ENCODE measurements around the gene PRPF19.
A peak's percentile ranks its signal among the peaks of the same experiment; 100 is the strongest.

Gene PRPF19

DNA sequence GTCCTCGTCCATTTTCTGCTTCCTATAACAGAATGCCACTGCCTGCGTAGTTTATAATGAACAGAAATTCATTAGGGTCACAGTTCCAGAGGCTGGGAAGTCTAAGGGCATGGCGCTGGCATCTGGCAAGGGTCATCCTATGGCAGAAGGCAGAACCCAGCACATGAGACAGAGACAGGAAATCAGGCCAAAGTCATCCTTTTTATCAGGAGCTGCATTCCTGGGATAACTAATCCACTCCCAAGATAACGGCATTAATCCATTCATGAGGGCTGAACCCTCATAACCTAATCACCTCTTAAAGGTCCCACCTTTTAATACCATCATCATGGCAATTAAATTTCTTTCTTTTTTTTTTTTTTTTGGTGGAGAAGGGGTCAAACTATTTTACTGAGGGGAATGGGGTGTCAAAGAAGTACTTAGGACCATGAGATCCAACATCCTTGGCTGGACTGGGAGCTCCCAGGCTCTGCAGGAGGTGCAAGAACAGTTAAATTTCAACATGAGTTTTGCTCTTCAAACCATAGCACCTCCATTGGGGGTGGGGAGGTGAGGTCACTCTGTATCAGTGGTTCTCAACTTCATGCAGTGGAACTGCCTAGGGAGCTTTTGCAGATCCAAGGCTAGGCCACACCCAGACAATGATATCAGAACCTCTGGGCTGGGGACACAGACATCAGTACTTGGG, 12.0 kb upstream of the PRPF19 start:
- TF ChIP-seq, protein P1, sequence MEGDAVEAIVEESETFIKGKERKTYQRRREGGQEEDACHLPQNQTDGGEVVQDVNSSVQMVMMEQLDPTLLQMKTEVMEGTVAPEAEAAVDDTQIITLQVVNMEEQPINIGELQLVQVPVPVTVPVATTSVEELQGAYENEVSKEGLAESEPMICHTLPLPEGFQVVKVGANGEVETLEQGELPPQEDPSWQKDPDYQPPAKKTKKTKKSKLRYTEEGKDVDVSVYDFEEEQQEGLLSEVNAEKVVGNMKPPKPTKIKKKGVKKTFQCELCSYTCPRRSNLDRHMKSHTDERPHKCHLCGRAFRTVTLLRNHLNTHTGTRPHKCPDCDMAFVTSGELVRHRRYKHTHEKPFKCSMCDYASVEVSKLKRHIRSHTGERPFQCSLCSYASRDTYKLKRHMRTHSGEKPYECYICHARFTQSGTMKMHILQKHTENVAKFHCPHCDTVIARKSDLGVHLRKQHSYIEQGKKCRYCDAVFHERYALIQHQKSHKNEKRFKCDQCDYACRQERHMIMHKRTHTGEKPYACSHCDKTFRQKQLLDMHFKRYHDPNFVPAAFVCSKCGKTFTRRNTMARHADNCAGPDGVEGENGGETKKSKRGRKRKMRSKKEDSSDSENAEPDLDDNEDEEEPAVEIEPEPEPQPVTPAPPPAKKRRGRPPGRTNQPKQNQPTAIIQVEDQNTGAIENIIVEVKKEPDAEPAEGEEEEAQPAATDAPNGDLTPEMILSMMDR (IDR thresholded peaks at IDR 0.05; ENCODE audit: low read depth, low read length) = no peak
- no peak overlapping the region for H3K4me3 ChIP-seq (ENCODE audit: low read depth, low read length)

DNA sequence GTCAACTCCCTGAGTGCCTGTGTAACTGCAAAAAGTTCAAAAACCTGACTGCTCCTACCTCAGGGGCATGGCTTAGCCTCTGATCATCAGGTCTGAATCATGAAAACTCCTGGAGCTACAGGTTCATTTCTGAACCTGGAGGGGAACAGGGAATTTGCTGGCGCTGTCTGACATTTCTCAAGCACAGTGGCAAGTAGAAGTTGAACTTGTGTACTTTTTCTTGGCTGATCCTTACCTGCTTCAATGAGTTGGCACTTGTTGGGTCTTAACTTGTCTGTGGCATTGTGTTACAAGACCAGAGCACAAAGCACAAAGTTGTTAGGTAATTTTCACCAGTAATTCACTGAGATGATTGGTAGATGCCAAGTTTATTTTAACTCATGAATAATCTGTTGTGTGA, 10.9 kb upstream of the PRPF19 start:
- H3K4me3 ChIP-seq (ENCODE audit: low read depth, low read length) = no peak overlapping the region
- TF ChIP-seq, protein P1 (IDR thresholded peaks at IDR 0.05; ENCODE audit: low read depth, low read length) = no peak

DNA sequence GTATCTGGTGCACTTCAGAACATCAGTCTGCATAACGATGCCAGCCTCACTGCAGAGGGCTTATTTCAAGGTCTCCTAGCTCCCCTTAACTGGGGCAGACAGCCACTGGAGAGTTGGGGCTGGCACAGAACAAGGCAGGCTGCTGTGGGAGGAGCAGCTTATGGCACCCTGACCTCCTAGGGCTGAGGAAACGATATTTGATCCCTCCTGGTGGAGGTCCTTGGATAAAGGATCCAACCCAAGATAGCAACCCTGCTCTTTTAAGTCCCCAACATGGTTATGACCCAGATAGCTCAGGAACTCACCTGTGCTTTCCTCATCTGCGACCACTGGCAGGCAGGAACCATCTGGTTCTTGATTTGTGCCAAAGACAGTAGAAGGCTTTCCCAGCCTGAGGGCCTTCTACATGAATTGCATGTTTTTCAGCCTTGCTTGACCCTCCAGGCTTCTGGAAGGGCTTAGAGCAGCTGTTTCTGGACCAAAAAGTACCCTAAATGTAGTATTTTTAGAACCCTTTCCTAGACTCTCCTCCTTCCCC, 10.4 kb upstream of the PRPF19 start:
- H3K4me3 ChIP-seq (ENCODE audit: low read depth, low read length) = no peak overlapping the region

DNA sequence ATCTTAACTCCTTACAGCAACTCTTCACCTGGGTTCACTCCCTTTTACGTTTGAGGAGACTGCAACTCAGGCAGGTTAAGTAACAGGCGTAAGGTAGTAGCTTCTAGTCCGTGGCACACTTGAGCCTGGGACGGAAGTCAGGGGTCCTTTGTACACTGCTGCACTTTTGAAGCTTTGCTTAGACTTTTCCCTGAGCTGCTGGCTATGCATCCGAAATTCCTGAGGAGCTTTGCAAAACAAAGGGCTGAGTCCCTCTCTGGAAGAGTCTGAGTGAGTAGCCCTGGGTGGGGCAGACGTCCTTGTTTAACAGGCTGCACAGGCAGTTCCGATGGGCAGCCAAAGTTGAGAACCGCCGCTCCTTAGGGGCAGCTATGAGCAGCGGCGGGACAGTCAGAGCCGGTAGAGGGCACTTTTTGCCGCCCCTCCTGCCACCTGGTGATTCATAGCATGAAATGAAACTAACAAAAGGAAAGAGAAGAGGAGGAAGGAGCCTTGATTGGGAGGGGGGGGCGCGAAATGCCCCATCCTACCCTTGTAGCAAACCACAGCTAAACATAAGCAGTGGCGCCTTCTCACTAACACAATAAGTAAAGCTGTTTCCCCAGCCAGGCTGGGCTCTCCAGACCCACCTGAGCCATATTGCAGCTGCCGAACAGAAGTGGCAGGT, 9.0 kb upstream of the PRPF19 start:
- H3K4me3 ChIP-seq (ENCODE audit: low read depth, low read length) = peak overlapping the region; percentile 73
- TF ChIP-seq, protein P1 (IDR thresholded peaks at IDR 0.05; ENCODE audit: low read depth, low read length) = no peak

More for the DNA sequence above, 10.4 kb upstream of the PRPF19 start:
- TF ChIP-seq, protein P1 (IDR thresholded peaks at IDR 0.05; ENCODE audit: low read depth, low read length) = no peak

DNA sequence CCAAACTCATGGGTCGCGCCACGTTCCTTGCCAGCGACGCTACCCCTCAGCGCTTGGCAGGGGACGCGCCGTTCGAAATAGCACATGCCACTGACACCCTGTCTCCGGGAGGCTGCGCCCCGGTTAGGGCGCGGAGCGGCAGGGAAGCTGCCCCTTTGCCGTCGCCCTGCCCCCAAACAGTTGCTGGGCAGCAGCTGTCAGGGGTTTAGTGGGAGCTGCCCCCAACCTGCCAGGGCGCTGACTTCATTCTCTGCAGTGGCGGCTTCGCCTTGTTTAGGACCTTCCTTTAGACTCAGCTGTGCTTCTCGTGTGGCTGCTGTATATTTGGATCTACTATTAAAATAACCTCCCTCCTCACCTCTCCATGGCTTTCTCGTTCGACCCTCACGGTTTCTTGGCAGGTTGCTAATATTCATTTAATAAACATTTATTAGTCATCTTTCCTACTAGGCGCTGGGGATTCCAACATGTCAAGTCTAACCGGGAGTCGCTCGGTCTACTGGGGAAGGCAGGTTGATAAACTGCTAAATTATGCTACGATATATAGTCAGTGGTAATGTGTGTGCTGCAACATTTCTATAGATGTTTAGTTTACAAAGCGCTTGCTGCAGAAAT, 8.4 kb upstream of the PRPF19 start:
- peak overlapping the region; percentile 73 for H3K4me3 ChIP-seq (ENCODE audit: low read depth, low read length)
- TF ChIP-seq, protein P1 (IDR thresholded peaks at IDR 0.05; ENCODE audit: low read depth, low read length) = no peak

DNA sequence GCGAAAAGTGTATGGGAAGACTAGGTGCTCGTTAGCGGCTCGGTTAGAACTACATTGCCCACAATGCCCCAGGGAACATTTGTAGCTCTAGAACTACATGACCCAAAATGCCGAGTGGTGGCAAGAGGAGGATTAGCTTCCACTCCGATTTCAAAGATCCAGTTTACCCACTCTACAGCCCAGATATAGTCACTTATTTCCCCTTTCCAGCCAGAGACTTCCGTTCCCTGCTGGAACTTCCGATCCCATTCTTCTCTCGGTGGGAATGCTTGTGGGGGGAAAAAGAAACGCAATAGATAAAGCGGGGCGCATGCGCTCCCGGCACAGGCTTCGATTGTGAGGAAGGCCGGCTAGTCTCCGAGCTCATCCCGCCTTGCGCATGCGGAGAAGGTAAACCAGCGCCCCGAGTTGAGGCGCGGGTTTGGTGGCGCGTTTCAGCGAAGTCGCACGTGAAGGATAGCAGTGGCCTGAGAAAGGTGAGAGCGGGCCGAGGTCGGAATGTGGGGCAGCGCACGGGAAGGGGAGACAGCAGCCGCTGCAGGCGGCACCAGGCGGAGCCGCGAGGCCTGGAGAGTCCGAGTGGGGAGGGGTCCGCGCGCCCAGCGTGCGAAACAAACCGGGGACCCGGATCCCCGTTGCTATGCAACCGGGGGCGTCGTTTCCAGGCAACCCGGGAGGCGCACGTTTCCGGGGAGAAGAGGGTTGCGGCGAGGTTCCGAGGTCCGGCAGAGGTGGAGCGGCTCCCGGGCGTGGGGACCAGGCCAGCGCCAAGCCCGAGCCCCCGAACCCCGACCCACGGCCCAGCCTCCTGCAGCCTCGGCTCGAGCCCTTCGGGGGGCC, 7.6 kb upstream of the PRPF19 start, which contains the start of gene TMEM109:
Gene TMEM109, plus strand, starts transcription at position 366 of the 840 bp plus-strand sequence. CDS start 5,536 bp downstream, outside the sequence.
- peak within 1 kb of the TSS; percentile 73 for H3K4me3 ChIP-seq (ENCODE audit: low read depth, low read length)
- TF ChIP-seq, protein P1 (IDR thresholded peaks at IDR 0.05; ENCODE audit: low read depth, low read length) = no peak

All from WI38 (cell line).